Neural progenitor cell (in vitro differentiated cells): Measurements from ENCODE around the gene ERN1.

Experiments
- EZH2 ChIP-seq: fragments of 200-600 bp; sonication (generic); IDR thresholded peaks from 2 replicates; pipeline ENCODE4 v1.6.1; 2017; ENCODE audit warnings: antibody characterized with exemption, mild to moderate bottlenecking, moderate library complexity
- EZH2phosphoT487 ChIP-seq: fragments of 200-600 bp; sonication (generic); IDR thresholded peaks from 2 replicates; pipeline ENCODE4 v1.6.1; 2017; ENCODE audit warnings: antibody characterized with exemption
- TF ChIP-seq, protein P1 (sequence below): fragments of 200-600 bp; sonication (generic); IDR thresholded peaks from 2 replicates; pipeline ENCODE4 v1.5.1; 2017; ENCODE audit warnings: antibody characterized with exemption, mild to moderate bottlenecking

DNA sequence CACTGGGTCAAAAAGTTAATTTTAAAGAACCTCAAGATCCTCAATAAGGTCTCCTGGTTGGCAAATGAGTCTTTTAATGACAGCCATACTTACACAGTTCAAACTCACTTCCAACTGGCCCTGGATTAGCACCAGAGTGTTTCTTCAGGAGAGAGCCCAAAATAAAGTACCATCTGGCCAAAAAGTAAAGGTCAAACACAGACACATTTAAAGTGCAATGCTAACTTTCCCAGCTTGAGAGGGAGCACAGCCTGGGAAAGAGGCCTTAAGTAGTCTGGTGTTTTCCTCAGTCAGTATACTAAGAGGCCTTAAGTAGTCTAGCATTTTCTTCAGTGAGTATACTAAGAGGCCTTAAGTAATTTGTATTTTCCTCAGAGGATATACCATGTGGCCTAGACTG lies 46.6 kb upstream of the ERN1 start:
- TF ChIP-seq, protein P1, sequence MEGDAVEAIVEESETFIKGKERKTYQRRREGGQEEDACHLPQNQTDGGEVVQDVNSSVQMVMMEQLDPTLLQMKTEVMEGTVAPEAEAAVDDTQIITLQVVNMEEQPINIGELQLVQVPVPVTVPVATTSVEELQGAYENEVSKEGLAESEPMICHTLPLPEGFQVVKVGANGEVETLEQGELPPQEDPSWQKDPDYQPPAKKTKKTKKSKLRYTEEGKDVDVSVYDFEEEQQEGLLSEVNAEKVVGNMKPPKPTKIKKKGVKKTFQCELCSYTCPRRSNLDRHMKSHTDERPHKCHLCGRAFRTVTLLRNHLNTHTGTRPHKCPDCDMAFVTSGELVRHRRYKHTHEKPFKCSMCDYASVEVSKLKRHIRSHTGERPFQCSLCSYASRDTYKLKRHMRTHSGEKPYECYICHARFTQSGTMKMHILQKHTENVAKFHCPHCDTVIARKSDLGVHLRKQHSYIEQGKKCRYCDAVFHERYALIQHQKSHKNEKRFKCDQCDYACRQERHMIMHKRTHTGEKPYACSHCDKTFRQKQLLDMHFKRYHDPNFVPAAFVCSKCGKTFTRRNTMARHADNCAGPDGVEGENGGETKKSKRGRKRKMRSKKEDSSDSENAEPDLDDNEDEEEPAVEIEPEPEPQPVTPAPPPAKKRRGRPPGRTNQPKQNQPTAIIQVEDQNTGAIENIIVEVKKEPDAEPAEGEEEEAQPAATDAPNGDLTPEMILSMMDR, result no peak
- TF ChIP-seq EZH2, result no peak
- TF ChIP-seq EZH2phosphoT487, result no peak
